ENCODE data around the gene EFNA2.

The EFNA2 gene

DNA sequence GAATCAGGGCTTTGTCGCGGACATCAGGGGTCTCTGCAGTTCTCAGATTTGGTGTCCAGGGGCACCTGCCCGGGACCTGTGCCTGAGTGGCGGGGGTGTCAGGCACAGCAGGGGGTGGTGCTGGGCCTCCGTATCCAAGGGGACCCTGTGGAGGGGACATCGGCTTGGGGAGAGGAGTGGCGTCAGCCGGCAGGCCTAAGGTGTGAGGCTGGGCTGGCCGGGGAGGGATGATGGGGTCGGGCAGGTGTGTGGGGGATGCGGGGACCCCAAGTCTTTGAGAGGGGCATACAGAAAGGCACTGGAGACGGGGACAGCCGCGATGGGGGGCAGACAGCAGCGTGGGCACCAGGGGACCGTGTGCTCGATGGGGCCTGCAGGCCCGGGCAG, 2.5 kb downstream of the EFNA2 start:
- no peak for ATAC-seq
- no peaks in the 10 kb centered on the region for H3K36me3 Mint-ChIP-seq (ENCODE audit: low read depth)
- no peak overlapping the region for H3K4me3 Mint-ChIP-seq
- H3K27ac Mint-ChIP-seq = no peak overlapping the region
- peaks cover 36% of the 10 kb centered on the region for H3K27me3 Mint-ChIP-seq
- no peaks in the 10 kb centered on the region for H3K4me1 Mint-ChIP-seq
- no peaks in the 10 kb centered on the region for H3K9me3 Mint-ChIP-seq
- no peak for DNase-seq

GRCh38 chr19:1288833-1289685, 3.4 kb downstream of the EFNA2 start:
- H3K27ac Mint-ChIP-seq = no peak overlapping the region
- ATAC-seq = no peak

GRCh38 chr19:1289686-1290025, 4.0 kb downstream of the EFNA2 start:
- Mint-ChIP-seq H3K4me3 (no peak overlapping the region), H3K4me1 (no peaks in the 10 kb centered on the region), H3K9me3 (no peaks in the 10 kb centered on the region), H3K36me3 (ENCODE audit: low read depth) (no peaks in the 10 kb centered on the region), H3K27me3 (peaks cover 34% of the 10 kb centered on the region), H3K27ac (no peak overlapping the region)
- DNase-seq (no peak), ATAC-seq (no peak)

More at GRCh38 chr19:1288833-1289685, 3.4 kb downstream of the EFNA2 start:
- Mint-ChIP-seq H3K27me3 (peaks cover 35% of the 10 kb centered on the region), H3K9me3 (no peaks in the 10 kb centered on the region), H3K4me3 (no peak overlapping the region), H3K36me3 (ENCODE audit: low read depth) (no peaks in the 10 kb centered on the region), H3K4me1 (no peaks in the 10 kb centered on the region)
- DNase-seq = no peak

- DNase-seq (no peak), ATAC-seq (no peak)
- H3K36me3 Mint-ChIP-seq (ENCODE audit: low read depth) = no peaks in the 10 kb centered on the region
- H3K4me1 Mint-ChIP-seq = no peaks in the 10 kb centered on the region
- peaks cover 29% of the 10 kb centered on the region for H3K27me3 Mint-ChIP-seq
- H3K27ac Mint-ChIP-seq = no peak overlapping the region
- H3K4me3 Mint-ChIP-seq = no peak overlapping the region
- no peaks in the 10 kb centered on the region for H3K9me3 Mint-ChIP-seq
Observed at GRCh38 chr19:1290196-1290702, 4.6 kb downstream of the EFNA2 start.

DNA sequence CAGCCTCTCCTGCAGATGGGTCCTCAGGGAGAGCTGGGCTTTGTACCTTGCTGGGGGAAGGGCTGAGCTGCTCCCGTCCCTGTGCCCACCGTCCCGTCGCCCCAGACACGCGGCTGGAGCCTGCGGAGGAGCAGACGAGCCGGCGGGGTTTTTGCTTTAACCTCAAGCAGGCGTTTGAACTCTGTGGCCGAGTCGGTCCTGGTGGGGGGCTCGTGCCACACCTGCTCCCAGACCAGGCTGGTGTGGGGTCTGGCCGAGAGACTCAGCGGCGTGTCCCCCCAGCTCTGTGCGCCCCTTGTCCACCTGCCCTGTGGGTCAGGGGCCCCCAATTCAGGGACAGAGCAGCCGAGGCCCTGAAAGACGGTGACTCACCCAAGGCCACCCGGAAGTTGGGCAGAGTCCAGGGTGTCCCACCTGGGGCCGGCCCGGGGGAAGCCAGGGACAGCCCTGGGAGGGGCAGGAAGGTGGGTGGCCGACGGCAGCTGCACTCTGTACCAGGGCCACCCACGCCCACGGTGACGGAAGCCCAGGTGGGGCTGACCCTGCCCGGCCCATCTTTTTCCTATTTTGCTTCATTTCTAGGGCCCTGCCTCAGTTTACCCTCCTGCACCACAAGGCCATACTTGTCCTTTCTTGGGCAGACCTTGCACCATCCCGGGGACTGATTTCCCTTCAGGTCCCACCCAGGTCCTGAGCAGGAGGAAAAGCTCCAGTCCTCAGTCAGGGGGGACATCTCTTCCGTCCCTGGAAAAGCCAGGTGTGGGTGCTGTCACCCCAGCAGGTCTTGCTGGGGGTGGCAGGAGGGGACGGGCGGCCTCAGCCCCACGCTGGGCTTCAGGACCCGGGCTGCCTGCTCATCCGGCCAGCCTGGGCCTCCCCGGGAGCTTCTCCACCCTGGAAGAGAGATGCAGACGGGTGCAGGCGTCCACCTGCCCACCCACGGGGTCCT, 5.3 kb downstream of the EFNA2 start:
- ATAC-seq = no peak
- Mint-ChIP-seq H3K9me3 (no peaks in the 10 kb centered on the region), H3K36me3 (ENCODE audit: low read depth) (no peaks in the 10 kb centered on the region), H3K4me3 (no peak overlapping the region), H3K4me1 (no peaks in the 10 kb centered on the region), H3K27me3 (peaks cover 28% of the 10 kb centered on the region), H3K27ac (no peak overlapping the region)
- no peak for DNase-seq

DNA sequence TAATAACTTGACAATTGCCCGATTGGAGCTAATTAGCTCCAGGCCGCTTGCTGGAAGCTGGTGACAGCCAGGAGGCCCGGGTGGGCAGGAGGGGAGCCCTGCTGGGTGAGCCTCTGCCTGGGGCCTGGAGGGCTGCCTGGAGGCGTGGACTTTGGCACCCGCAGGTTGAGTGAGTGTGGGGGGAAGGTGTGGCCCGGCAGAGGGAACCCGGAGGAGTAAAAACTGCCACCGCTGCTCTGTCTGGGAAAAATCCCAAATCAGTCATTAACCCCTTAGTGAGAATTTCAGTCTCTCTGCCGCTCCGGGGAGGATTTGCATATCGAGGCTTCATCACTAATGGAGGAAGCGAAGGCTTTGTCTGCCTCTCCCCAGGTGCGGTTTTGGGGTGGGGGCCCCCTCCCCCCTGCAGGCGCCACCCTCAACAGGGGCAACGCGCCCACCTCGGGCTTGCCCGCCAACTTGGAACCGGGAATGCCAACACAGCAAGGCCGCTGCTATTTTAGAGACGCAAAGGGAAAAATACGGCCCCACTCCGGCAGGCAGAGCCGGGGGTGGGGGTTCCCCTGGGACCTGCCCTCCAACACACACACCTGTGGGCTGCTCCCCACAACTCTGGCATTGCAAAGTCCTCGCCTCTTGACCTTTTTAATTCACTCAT, 6.2 kb downstream of the EFNA2 start:
- peaks cover 24% of the 10 kb centered on the region for H3K27me3 Mint-ChIP-seq

GRCh38 chr19:1292419-1293151, 6.9 kb downstream of the EFNA2 start:
- DNase-seq = no peak
- peaks cover 22% of the 10 kb centered on the region for H3K27me3 Mint-ChIP-seq
- no peak overlapping the region for H3K4me3 Mint-ChIP-seq
- no peaks in the 10 kb centered on the region for H3K36me3 Mint-ChIP-seq (ENCODE audit: low read depth)
- H3K4me1 Mint-ChIP-seq = no peaks in the 10 kb centered on the region
- ATAC-seq = no peak
- no peaks in the 10 kb centered on the region for H3K9me3 Mint-ChIP-seq
- H3K27ac Mint-ChIP-seq = no peak overlapping the region

More for the DNA sequence above, 6.2 kb downstream of the EFNA2 start:
- DNase-seq = no peak
- H3K36me3 Mint-ChIP-seq (ENCODE audit: low read depth) = no peaks in the 10 kb centered on the region
- no peak overlapping the region for H3K27ac Mint-ChIP-seq
- ATAC-seq = no peak
- no peaks in the 10 kb centered on the region for H3K9me3 Mint-ChIP-seq
- no peak overlapping the region for H3K4me3 Mint-ChIP-seq
- H3K4me1 Mint-ChIP-seq = no peaks in the 10 kb centered on the region

DNA sequence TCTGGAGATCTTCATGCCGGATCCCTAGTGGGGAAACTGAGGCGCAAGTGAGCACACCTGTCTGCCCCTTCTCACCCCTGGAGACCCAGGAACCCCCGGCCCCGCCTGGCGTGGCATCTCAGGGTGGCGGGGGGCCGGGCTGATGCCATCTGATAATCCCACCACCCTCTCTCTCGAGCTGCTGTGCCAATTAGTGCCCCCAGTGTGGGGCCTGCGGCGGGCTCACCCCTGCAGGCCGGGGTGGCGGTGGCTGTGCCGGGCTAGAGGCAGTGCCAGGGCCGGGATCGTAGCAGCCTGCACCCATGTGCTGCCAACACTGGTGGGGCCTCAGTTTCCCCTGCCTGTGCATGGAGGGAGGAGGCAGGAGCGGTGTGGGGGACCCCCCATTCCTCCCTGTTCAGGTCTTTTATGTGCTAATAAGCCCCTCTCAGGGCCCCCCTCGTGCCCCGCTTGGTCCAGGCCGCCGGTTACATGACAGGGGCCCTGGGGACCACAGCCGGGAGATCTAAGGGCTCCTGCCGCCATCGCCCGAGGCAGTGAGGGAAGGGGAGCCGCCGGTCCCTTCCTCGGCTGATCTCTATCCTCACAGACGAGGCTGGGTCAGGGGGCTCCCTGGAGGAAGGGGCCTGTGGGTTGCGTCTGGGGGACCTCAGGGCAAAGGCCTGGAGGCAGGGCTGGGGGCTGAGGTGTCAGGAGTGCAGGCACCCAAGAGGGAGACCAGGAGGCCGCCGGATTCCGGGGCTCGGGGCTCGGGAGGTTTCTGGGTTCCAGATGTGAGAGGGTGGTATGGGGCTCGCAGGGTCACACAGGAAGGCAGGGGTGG, 8.3 kb downstream of the EFNA2 start:
- no peak overlapping the region for H3K4me3 Mint-ChIP-seq

DNA sequence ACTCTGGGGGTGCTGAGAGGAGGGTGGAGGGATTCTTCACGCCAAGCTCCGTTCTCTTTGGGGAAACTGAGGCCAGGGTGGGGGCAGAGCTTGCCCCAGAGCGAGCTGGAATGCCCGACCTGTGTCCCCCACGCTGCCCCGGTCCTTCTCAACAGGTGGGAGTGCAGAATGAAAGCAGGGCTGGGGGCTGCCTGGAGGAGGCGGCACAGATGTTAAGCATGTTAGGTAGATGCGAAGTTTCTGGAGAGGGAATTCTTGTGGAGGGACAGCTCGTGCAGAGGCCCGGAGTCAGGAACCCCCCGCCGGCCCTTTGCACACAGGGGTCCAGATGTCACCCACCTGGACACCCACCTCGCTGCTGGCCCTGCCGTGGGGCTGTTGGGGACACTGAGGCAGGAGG, 9.0 kb downstream of the EFNA2 start:
- peaks cover 17% of the 10 kb centered on the region for H3K27me3 Mint-ChIP-seq
- no peak overlapping the region for H3K4me3 Mint-ChIP-seq

More for the DNA sequence above, 8.3 kb downstream of the EFNA2 start:
- no peak for ATAC-seq
- H3K27ac Mint-ChIP-seq = no peak overlapping the region
- DNase-seq = no peak
- H3K9me3 Mint-ChIP-seq = no peaks in the 10 kb centered on the region
- H3K27me3 Mint-ChIP-seq = peaks cover 20% of the 10 kb centered on the region
- no peaks in the 10 kb centered on the region for H3K4me1 Mint-ChIP-seq
- no peaks in the 10 kb centered on the region for H3K36me3 Mint-ChIP-seq (ENCODE audit: low read depth)

DNA sequence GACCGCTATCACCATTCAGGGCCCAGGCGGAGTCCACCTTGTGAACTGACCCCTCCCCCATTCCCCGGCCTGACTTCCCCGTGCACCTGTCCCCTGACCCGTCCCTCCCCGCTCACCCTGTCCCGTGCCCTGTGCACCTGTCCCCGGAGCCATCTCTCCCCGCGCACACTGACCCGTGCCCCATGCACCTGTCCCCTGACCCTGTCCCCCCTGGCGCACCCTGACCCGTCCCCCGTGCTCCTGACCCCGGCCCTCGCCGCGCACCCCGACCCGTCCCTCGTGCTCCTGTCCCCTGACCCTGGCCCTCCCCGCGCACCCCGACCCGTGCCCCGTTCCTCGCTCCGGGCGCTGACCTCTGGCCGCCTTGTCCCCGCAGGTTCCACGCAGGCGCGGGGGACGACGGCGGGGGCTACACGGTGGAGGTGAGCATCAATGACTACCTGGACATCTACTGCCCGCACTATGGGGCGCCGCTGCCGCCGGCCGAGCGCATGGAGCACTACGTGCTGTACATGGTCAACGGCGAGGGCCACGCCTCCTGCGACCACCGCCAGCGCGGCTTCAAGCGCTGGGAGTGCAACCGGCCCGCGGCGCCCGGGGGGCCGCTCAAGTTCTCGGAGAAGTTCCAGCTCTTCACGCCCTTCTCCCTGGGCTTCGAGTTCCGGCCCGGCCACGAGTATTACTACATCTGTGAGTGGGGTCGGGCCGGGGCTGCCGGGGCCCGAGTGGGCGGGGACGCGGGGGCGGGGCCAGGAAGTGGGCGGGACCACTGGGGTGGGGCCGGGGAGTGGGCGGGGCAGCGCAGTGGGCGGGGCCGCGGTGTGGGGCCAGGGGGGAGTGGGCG, 9.7 kb downstream of the EFNA2 start:
- no peak overlapping the region for H3K4me3 Mint-ChIP-seq
- no peaks in the 10 kb centered on the region for H3K4me1 Mint-ChIP-seq
- H3K36me3 Mint-ChIP-seq (ENCODE audit: low read depth) = no peaks in the 10 kb centered on the region
- no peaks in the 10 kb centered on the region for H3K9me3 Mint-ChIP-seq
- DNase-seq (peak; percentile 62), ATAC-seq (no peak)
- no peak overlapping the region for H3K27ac Mint-ChIP-seq
- H3K27me3 Mint-ChIP-seq = peaks cover 17% of the 10 kb centered on the region

More for the DNA sequence above, 9.0 kb downstream of the EFNA2 start:
- Mint-ChIP-seq H3K9me3 (no peaks in the 10 kb centered on the region), H3K36me3 (ENCODE audit: low read depth) (no peaks in the 10 kb centered on the region), H3K27ac (no peak overlapping the region), H3K4me1 (no peaks in the 10 kb centered on the region)
- ATAC-seq = no peak
- no peak for DNase-seq

- no peak for ATAC-seq
- DNase-seq = no peak
- Mint-ChIP-seq H3K4me1 (no peaks in the 10 kb centered on the region), H3K27me3 (peaks cover 17% of the 10 kb centered on the region), H3K4me3 (no peak overlapping the region), H3K36me3 (ENCODE audit: low read depth) (no peaks in the 10 kb centered on the region), H3K27ac (no peak overlapping the region), H3K9me3 (no peaks in the 10 kb centered on the region)
Observed at GRCh38 chr19:1296078-1296477, 10.4 kb downstream of the EFNA2 start.

DNA sequence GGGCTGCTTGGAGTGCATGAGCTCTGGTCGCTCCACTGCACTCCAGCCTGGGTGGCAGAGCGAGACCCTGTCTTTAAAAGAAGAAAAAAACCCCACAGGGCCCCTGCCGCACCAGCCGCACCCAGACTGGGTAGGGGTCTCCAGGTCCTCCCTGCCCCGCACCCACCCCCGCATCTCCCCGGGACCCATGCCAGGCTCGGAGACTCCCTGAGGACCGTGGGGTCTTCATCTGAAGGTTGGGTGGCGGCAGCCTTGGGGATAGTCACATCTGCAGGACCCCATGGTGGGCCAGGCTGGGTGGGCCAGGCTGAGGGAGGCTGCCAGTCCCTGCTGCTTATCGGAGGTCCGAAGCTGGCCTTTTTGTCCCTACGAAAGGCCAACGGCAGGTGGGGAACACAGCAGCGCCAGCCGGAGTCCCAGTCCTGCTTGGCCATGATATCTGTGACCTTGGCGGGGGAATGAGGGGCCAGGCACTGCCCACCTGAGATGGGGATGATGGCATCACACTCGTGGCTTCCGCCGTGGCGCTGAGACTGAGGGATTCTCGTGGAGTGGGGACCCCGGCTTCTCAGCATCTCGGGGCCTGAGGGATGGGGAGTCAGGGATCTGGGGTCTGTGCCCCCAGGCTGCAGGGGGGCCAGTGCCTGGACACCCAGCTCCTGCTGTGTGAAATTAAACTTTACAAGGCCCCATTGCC, 11.1 kb downstream of the EFNA2 start:
- Mint-ChIP-seq H3K27ac (no peak overlapping the region), H3K36me3 (ENCODE audit: low read depth) (no peaks in the 10 kb centered on the region), H3K9me3 (no peaks in the 10 kb centered on the region), H3K4me3 (no peak overlapping the region), H3K27me3 (peaks cover 15% of the 10 kb centered on the region), H3K4me1 (no peaks in the 10 kb centered on the region)
- ATAC-seq (no peak), DNase-seq (no peak)

Data from activated naive CD8-positive, alpha-beta T cell treated with anti-CD3 and anti-CD28 coated beads, Interleukin-2, amount 50 U/mL, for 24 hours (primary cell).